ENCODE results near the gene KIF1B. TPM values are rescaled to one million over a fixed set of nuclear protein-coding genes. Genes with fewer than 3 reads are reported as not detected.

Gene KIF1B
- total RNA-seq, 8 experiments from 2014 or later: 17.4 to 179 (median 157) TPM

DNA sequence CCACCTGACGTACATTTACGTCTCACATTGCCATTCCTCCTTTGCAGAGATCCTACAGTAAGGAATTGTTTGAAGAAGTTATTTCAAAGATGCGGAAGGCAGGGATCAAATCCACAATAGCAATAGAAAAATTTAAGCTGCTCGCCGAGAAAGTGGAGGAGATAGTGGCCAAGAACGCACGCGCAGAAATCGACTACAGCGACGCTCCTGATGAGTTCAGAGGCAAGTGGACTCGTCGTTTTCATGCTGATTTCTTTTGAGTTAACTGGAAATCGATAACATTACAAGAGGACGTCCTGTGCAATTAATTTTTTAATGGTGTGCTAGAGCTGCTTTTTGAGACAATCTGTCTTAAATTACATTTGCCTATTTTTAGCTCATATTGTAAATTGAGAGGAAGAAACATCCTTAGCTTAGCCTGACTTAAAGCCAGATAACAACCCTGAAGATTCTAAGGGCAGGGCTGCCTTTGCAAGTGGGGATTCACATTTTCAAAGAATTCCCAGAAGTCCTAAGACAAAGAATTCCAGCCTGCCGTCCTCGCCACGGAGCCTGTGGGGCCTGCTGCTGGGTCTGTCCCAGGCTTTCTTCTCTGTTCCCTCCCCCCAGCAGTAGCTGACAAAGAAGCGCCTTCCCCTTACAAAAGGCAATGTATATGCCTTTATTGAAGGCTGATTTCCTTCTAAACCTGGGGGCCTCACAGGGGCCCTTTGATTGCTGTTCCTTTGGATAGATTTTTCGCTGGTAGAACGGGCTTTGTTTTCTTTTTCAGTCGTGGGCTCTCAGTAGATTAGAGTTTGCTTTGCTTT is 31.6 kb upstream of the KIF1B start:
- Histone ChIP-seq H3K27ac (peak overlapping the region; percentile 85 to 87), H3K4me1 (replicated peaks in 1 of 2) (peaks cover 38 to 42% of the 10 kb centered on the region in 2 donors), H3K4me3 (peak overlapping the region; percentile 4 to 24 (median 10))
- peak in 7 of 8 experiments; percentile 39 to 81 (median 80) for ATAC-seq (replicated peaks in 6 of 8)
- in situ Hi-C loops (cut with MboI; ENCODE audit: low pct_unique_long_range_greater_than_20kb in 2 of 9, low sequenced_read_pairs in 9 of 9, unreplicated experiment in 9 of 9): no loop called here
- 0 to 53% (median 24%) methylated on average over 1 to 22 of the region's 22 CpGs for WGBS, 10 experiments

DNA sequence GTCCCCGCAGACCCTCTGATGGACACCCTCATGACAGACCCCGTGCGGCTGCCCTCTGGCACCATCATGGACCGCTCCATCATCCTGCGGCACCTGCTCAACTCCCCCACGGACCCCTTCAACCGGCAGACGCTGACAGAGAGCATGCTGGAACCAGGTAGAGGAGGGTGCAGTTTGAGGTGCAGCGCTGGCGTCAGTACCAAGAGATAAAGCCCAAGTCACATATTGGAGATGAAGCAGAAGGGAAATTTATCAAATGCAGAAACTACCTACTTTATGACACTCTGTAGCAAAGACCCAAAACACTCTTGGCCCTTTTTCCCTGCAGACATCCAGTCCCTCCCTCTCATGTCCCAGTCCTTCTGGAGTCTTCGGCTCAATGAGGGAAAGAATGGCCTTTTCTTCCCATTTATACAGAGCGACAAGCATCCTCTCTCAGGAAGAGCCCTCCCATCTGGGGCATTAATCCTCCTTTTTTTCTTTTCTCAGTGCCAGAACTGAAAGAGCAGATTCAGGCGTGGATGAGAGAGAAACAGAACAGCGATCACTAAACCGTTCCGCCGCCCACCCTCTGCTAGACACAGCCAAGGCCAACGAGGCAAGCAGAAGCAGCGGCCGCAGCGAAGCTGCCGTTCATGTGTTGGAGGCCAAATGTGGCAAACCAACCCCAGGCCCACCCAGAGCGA is 30.8 kb upstream of the KIF1B start:
- in situ Hi-C loops (cut with MboI; ENCODE audit: low pct_unique_long_range_greater_than_20kb in 2 of 9, low sequenced_read_pairs in 9 of 9, unreplicated experiment in 9 of 9): no loop called here
- peak in 5 of 8 experiments; percentile 80 to 84 (median 81) for ATAC-seq (replicated peaks in 6 of 8)

DNA sequence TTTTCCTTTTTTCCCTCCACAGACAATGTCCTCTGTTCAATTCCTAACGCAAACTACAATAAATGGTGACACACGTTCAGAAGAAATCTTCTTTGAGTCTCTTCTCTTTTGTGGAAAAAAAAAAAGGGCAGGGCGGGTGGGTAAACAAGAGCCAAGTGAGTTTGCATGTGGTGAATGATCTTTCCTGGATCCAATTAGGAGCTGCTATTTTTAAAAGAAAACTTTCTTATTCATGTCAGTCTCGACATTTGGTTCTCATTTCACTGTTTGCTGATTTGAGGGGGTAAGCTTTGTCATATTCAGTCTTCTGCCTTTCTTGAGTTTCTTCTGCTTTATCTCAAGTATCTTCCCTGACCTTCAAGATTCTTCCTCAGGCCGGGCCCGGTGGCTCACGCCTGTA is 29.2 kb upstream of the KIF1B start:
- Histone ChIP-seq H3K27ac (peak overlapping the region; percentile 6 to 87), H3K4me3 (no peak overlapping the region), H3K4me1 (replicated peaks in 1 of 2) (peaks cover 38 to 42% of the 10 kb centered on the region in 2 donors)
- 8 to 58% (median 35%) methylated on average over 2 to 7 of the region's 7 CpGs; no CpG with 5 or more reads in 1 of the 10 experiments for WGBS, 10 experiments
- peak in 3 of 8 experiments; percentile 32 to 80 (median 61) for ATAC-seq (replicated peaks in 6 of 8)
- in situ Hi-C loops (cut with MboI; ENCODE audit: low pct_unique_long_range_greater_than_20kb in 2 of 9, low sequenced_read_pairs in 9 of 9, unreplicated experiment in 9 of 9): no loop called here

More for the DNA sequence above, 30.8 kb upstream of the KIF1B start:
- WGBS, 10 experiments: 0 to 89% (median 9%) methylated on average over 1 to 22 of the region's 23 CpGs; no CpG with 5 or more reads in 2 of the 10 experiments
- peak overlapping the region; percentile 85 to 87 for H3K27ac ChIP-seq
- peak overlapping the region in 4 of 5 donors; percentile 4 to 24 (median 14) for H3K4me3 ChIP-seq
- peaks cover 38 to 42% of the 10 kb centered on the region in 2 donors for H3K4me1 ChIP-seq (replicated peaks in 1 of 2)

DNA sequence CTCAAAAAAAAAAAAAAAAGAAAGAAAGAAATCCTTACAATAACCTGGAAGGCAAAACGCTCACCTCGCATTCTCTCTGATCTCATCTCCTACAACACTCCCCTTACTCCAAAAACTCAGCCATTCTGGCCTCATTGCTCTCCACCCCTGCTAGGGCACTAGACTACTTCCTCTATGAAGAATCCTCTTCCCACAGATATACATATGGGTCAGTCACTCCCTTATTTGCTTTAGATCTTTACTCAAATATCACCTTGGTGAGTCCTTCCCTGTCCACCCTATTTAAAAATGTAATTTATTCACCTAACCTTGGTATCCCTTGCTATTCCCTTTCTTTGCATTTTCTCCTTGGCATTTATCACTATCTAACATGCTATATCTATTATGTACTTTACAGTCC is 24.6 kb upstream of the KIF1B start:
- Histone ChIP-seq H3K27ac (no peak overlapping the region), H3K4me3 (no peak overlapping the region), H3K4me1 (replicated peaks in 1 of 2) (peaks cover 6 to 8% of the 10 kb centered on the region in 2 donors)
- ATAC-seq (replicated peaks in 6 of 8): peak in 3 of 8 experiments; percentile 13 to 74 (median 30)
- in situ Hi-C loops (cut with MboI; ENCODE audit: low pct_unique_long_range_greater_than_20kb in 2 of 9, low sequenced_read_pairs in 9 of 9, unreplicated experiment in 9 of 9): no loop called here
- 83 to 100% (median 92%) methylated on average over 1 to 2 of the region's 2 CpGs; no CpG with 5 or more reads in 5 of the 10 experiments for WGBS, 10 experiments

DNA sequence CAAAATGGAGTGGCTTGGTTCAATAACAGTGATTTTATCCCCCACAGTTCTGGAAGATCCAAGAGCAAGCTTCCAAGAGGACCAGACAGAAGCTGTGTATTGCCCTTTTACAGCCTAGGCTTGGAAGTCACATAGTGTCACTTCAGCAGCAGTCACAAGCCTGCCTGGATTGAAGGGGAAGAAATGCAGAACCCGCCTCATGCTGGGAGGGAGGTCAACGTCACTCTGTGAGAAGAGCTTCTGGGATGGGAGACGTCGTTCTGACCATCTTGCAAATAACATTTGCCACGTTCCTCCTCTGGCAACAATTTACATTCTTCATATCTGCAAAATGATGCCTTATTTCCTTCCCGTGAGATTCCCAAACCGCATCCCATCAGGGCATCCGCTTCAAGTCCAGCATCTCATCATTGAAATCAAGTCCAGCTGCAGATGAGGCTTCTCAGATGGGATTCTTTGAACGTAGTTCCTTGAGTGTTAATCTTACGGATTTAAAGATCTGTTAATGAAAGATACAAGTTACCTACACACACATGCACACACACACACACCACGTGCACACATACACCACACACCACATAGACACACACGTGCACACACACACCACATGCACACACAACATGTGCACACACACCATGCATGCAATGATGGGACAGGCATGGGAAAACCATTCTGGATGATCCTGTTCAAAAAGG is 23.9 kb upstream of the KIF1B start:
- 0 to 91% (median 61%) methylated on average over 1 to 12 of the region's 12 CpGs; no CpG with 5 or more reads in 2 of the 10 experiments for WGBS, 10 experiments
- peak in 2 of 8 experiments; percentile 56 to 68 for ATAC-seq (replicated peaks in 6 of 8)
- in situ Hi-C loops (cut with MboI; ENCODE audit: low pct_unique_long_range_greater_than_20kb in 2 of 9, low sequenced_read_pairs in 9 of 9, unreplicated experiment in 9 of 9): no loop called here
- H3K4me3 ChIP-seq: no peak overlapping the region
- H3K4me1 ChIP-seq (replicated peaks in 1 of 2): peaks cover under 1% of the 10 kb centered on the region in 2 donors
- H3K27ac ChIP-seq: no peak overlapping the region

DNA sequence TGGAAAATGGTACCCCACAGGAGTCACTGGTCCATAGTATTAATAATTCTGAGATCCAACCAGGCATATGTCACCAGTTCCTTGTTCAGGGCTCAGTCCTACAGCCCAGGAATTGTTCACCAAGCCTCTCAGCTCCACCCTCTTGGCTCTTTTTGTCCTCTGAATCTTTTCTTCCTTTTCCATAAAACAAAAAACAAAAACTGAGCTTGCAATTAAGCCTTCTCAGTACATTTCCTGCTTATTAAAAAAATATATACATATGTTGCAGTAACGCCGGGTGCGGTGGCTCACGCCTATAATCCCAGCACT is 23.4 kb upstream of the KIF1B start:
- WGBS, 10 experiments: 12 to 100% (median 37%) methylated on average over 1 to 4 of the region's 4 CpGs; no CpG with 5 or more reads in 4 of the 10 experiments
- peak in 1 of 8 experiments; percentile 20 for ATAC-seq (replicated peaks in 6 of 8)
- no peak overlapping the region for H3K27ac ChIP-seq
- no peak overlapping the region for H3K4me3 ChIP-seq
- in situ Hi-C loops (cut with MboI; ENCODE audit: low pct_unique_long_range_greater_than_20kb in 2 of 9, low sequenced_read_pairs in 9 of 9, unreplicated experiment in 9 of 9): no loop called here
- H3K4me1 ChIP-seq (replicated peaks in 1 of 2): no peaks in the 10 kb centered on the region

DNA sequence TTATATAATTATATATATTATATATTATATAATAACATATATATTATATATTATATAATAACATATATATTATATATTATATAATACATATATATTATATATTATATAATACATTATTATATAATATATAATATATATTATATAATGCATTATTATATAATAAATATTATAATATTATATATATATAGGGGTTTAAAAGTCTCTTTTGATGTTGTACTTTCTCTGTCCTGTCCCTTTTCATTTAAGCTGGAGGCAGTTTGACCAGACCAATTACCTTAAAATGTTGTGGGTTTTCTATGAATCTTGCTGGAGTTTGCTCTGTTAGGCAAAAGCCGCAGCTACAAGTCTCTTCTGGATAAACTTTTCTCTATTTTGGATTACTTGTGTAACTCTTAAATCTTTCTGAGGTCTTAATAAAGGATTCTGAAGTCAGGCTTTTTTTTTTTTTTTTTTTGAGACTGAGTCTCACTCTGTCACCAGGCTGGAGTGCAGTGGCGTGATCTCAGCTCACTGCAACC is 22.2 kb upstream of the KIF1B start:
- H3K4me3 ChIP-seq: no peak overlapping the region

DNA sequence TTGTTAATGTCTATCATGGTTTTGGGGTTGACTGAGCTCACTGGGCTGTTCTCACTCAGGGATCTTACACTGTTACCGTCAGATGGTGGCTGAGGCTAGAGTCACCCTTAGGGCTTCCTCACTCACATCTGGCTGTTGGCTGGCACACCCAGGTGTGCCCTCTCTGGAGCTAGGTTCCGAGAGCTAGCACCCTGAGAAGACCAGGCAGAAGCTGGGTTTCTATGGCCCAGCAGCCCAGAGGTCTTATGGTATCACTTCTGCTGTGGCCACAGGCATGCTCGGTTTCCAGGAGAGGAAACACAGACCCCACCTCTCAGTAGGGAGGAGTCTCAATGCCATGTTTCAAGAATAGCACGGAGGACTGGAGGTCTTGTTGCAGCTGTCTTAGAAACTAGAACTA is 20.7 kb upstream of the KIF1B start:
- WGBS, 10 experiments: 0 to 91% (median 79%) methylated on average over 1 to 3 of the region's 4 CpGs; no CpG with 5 or more reads in 1 of the 10 experiments
- in situ Hi-C loops (cut with MboI; ENCODE audit: low pct_unique_long_range_greater_than_20kb in 2 of 9, low sequenced_read_pairs in 9 of 9, unreplicated experiment in 9 of 9): no loop called here
- H3K4me3 ChIP-seq: no peak overlapping the region
- no peak overlapping the region for H3K27ac ChIP-seq
- ATAC-seq (replicated peaks in 6 of 8): no peak
- H3K4me1 ChIP-seq (replicated peaks in 1 of 2): no peaks in the 10 kb centered on the region

More for the DNA sequence above, 22.2 kb upstream of the KIF1B start:
- 80 to 100% (median 100%) methylated on average over 1 to 2 of the region's 2 CpGs; no CpG with 5 or more reads in 2 of the 10 experiments for WGBS, 10 experiments
- in situ Hi-C loops (cut with MboI; ENCODE audit: low pct_unique_long_range_greater_than_20kb in 2 of 9, low sequenced_read_pairs in 9 of 9, unreplicated experiment in 9 of 9): no loop called here
- Histone ChIP-seq H3K4me1 (replicated peaks in 1 of 2) (no peaks in the 10 kb centered on the region), H3K27ac (no peak overlapping the region)
- ATAC-seq (replicated peaks in 6 of 8): no peak

DNA sequence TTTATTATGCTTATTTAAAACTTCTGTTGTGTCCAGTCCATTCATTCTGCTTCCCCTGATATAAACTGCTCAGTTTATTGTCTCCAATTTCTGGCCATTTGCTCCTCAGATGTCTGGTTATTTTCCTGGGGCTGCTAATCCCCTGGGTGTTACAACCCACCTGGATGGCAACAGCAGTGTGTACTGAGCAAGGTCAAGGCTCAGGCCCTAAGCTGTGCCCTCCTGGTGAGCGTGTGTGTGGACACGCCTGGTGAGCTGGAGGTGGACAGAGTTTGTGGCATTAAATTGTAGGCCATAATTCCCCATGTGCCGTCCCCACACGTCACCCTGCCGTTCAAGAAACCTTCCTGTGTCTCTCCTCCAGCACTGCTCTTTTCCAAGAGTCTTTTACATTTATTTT is 18.1 kb upstream of the KIF1B start:
- no peak for ATAC-seq (replicated peaks in 6 of 8)
- H3K4me1 ChIP-seq (replicated peaks in 1 of 2): no peaks in the 10 kb centered on the region
- in situ Hi-C loops (cut with MboI; ENCODE audit: low pct_unique_long_range_greater_than_20kb in 2 of 9, low sequenced_read_pairs in 9 of 9, unreplicated experiment in 9 of 9): no loop called here
- peak overlapping the region in 1 of 2 donors; percentile 3 for H3K27ac ChIP-seq
- WGBS, 10 experiments: 76 to 100% (median 87%) methylated on average over 1 to 5 of the region's 5 CpGs; no CpG with 5 or more reads in 2 of the 10 experiments
- no peak overlapping the region for H3K4me3 ChIP-seq

DNA sequence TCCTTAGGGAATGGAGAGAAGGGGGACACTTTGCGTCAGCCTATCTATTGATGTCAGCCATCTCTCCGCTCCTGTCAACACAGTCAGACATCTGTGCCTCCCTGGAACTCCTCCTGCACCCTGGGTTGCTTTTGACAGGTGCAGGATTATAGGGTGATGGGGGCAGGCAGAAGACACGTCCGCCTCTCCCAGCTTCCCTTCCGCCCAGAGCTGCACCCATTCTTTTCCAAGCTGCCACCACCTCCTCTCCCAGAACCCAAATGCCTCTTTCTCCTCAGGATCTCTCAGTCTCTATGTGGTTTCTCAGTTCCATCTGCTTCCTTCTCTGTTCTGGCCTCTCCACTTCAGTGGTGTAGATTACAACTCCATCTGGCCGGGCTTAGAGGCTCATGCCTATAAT is 17.1 kb upstream of the KIF1B start:
- ATAC-seq (replicated peaks in 6 of 8): no peak
- in situ Hi-C loops (cut with MboI; ENCODE audit: low pct_unique_long_range_greater_than_20kb in 2 of 9, low sequenced_read_pairs in 9 of 9, unreplicated experiment in 9 of 9): no loop called here
- H3K4me1 ChIP-seq (replicated peaks in 1 of 2): no peaks in the 10 kb centered on the region
- no peak overlapping the region for H3K4me3 ChIP-seq
- H3K27ac ChIP-seq: no peak overlapping the region
- WGBS, 10 experiments: 43 to 100% (median 82%) methylated on average over 1 to 4 of the region's 6 CpGs; no CpG with 5 or more reads in 2 of the 10 experiments

DNA sequence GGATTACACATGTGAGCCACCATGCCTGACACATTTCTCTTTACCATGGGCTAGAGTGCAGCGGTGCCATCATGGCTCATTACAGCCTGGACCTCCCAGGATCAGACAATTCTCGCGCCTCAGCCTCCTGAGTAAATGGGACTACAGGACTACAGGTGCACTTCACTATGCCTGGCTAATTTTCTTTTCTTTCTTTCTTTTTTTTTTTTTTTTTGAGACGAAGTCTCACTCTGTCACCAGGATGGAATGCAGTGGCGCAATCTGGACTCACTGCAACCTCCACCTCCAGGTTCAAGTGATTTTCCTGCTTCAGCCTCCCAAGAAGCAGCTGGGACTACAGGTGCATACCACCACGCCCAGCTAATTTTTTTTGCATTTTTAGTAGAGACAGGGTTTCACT is 14.8 kb upstream of the KIF1B start:
- H3K27ac ChIP-seq: no peak overlapping the region
- WGBS, 10 experiments: 82 to 100% (median 94%) methylated on average over 1 to 6 of the region's 6 CpGs; no CpG with 5 or more reads in 4 of the 10 experiments
- H3K4me1 ChIP-seq (replicated peaks in 1 of 2): no peaks in the 10 kb centered on the region
- in situ Hi-C loops (cut with MboI; ENCODE audit: low pct_unique_long_range_greater_than_20kb in 2 of 9, low sequenced_read_pairs in 9 of 9, unreplicated experiment in 9 of 9): no loop called here
- H3K4me3 ChIP-seq: no peak overlapping the region
- ATAC-seq (replicated peaks in 6 of 8): no peak

DNA sequence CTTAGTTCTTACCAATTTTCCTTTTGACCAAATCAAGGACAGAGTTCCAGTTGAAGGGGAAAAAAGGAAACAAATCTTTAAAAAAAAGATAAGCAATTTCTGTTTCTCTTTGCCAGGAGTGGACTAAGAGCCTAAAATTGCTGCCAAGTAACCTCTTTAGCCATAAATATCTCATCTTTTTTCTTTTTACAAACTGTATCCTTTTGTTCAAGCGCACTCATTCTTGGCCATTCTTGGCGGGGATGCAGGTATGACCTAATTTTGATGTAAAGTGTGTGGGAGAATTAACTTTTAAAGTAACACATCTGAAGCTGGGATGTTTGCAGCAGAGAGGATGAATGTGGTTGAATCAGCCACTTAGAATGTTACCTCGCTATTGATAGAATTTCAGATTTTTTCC is 13.4 kb upstream of the KIF1B start:
- WGBS, 10 experiments: 13 to 100% (median 86%) methylated on average over 1 to 3 of the region's 3 CpGs
- H3K4me3 ChIP-seq: no peak overlapping the region
- no peak for ATAC-seq (replicated peaks in 6 of 8)
- H3K27ac ChIP-seq: no peak overlapping the region
- H3K4me1 ChIP-seq (replicated peaks in 1 of 2): no peaks in the 10 kb centered on the region
- in situ Hi-C loops (cut with MboI; ENCODE audit: low pct_unique_long_range_greater_than_20kb in 2 of 9, low sequenced_read_pairs in 9 of 9, unreplicated experiment in 9 of 9): no loop called here

Data from motor neuron (in vitro differentiated cells).